HepG2 (cell line): ENCODE results near the gene TBCCD1. TPM values are rescaled to one million over a fixed set of nuclear protein-coding genes. Genes with fewer than 3 reads are reported as not detected.

ENCODE experiments used
- E2F5 ChIP-seq: sonication (generic); formaldehyde crosslinking; conservative IDR thresholded peaks from 2 replicates; pipeline ENCODE4 v1.4.0; 2020; ENCODE audit warnings: missing genetic modification reagents
- FOXA1 ChIP-seq, 2 experiments: fragments of 450-650 bp in 1 of 2; sonication (generic) in 1 of 2; formaldehyde crosslinking in 1 of 2; IDR thresholded peaks; 2 replicates each; pipeline versions ENCODE4 v1.4.0 to v1.6.1; 2016 to 2020; ENCODE audit warnings: missing genetic modification reagents in 1 of 2
- HNRNPUL1 ChIP-seq: fragments of 200-400 bp; formaldehyde crosslinking; IDR thresholded peaks from 2 replicates; pipeline ENCODE4 v1.6.1; 2017; ENCODE audit warnings: low read depth, mild to moderate bottlenecking, low read length, moderate library complexity
- NFAT5 ChIP-seq: sonication (generic); formaldehyde crosslinking; IDR thresholded peaks from 2 replicates; pipeline ENCODE4 v1.4.0; 2020; ENCODE audit warnings: missing genetic modification reagents
- PCBP1 ChIP-seq: fragments of 200-400 bp; formaldehyde crosslinking; IDR thresholded peaks from 2 replicates; pipeline ENCODE4 v1.6.1; 2017; ENCODE audit warnings: mild to moderate bottlenecking, low read depth, low read length, borderline replicate concordance
- PTBP1 ChIP-seq: fragments of 200-400 bp; formaldehyde crosslinking; IDR thresholded peaks from 2 replicates; pipeline ENCODE4 v1.6.1; 2018; ENCODE audit warnings: low read length, low read depth; ENCODE audit not compliant: poor library complexity, severe bottlenecking
- SMAD9 ChIP-seq: sonication (generic); formaldehyde crosslinking; IDR thresholded peaks from 2 replicates; pipeline ENCODE4 v1.5.1; 2020; ENCODE audit warnings: mild to moderate bottlenecking, missing genetic modification reagents
- SPEN ChIP-seq: sonication (generic); formaldehyde crosslinking; IDR thresholded peaks from 2 replicates; pipeline ENCODE4 v1.5.1; 2020; ENCODE audit warnings: low read depth, mild to moderate bottlenecking, missing genetic modification reagents
- WIZ ChIP-seq: sonication (generic); formaldehyde crosslinking; IDR thresholded peaks from 2 replicates; pipeline ENCODE4 v1.5.1; 2020; ENCODE audit warnings: mild to moderate bottlenecking, missing genetic modification reagents
- ZFP1 ChIP-seq: IDR thresholded peaks from 2 replicates; pipeline ENCODE4 v1.6.1; 2016
- ZIK1 ChIP-seq: sonication (generic); formaldehyde crosslinking; IDR thresholded peaks from 2 replicates; pipeline ENCODE4 v1.5.0; 2020; ENCODE audit warnings: mild to moderate bottlenecking, low read depth, missing genetic modification reagents, borderline replicate concordance
- ZKSCAN8 ChIP-seq: IDR thresholded peaks from 2 replicates; pipeline ENCODE4 v1.6.1; 2016; ENCODE audit warnings: borderline replicate concordance, missing genetic modification reagents, missing compliant biosample characterization
- ZNF160 ChIP-seq: sonication (generic); formaldehyde crosslinking; IDR thresholded peaks from 2 replicates; pipeline ENCODE4 v1.8.0; 2022; ENCODE audit warnings: mild to moderate bottlenecking, inconsistent platforms, missing genetic modification reagents
- ZNF234 ChIP-seq: sonication (generic); formaldehyde crosslinking; conservative IDR thresholded peaks from 2 replicates; pipeline ENCODE4 v1.5.1; 2020; ENCODE audit warnings: mild to moderate bottlenecking, missing genetic modification reagents
- ZNF34 ChIP-seq: sonication (generic); formaldehyde crosslinking; IDR thresholded peaks from 2 replicates; pipeline ENCODE4 v1.4.0; 2020; ENCODE audit warnings: mild to moderate bottlenecking, missing genetic modification reagents, borderline replicate concordance
- ZNF354B ChIP-seq: sonication (generic); formaldehyde crosslinking; IDR thresholded peaks from 2 replicates; pipeline ENCODE4 v1.8.0; 2022; ENCODE audit warnings: mild to moderate bottlenecking, missing genetic modification reagents
- ZNF432 ChIP-seq: sonication (generic); formaldehyde crosslinking; IDR thresholded peaks from 2 replicates; pipeline ENCODE4 v1.5.0; 2020; ENCODE audit warnings: missing genetic modification reagents, mild to moderate bottlenecking, borderline replicate concordance
- ZNF772 ChIP-seq: sonication (generic); formaldehyde crosslinking; IDR thresholded peaks from 2 replicates; pipeline ENCODE4 v1.5.0; 2020; ENCODE audit warnings: mild to moderate bottlenecking, missing genetic modification reagents
- ZSCAN21 ChIP-seq: sonication (generic); formaldehyde crosslinking; IDR thresholded peaks from 2 replicates; pipeline ENCODE4 v1.8.0; 2022; ENCODE audit warnings: mild to moderate bottlenecking, missing genetic modification reagents, moderate library complexity, borderline replicate concordance
- polyA plus RNA-seq, 8 experiments: library from polyadenylated mRNA; depleted of rRNA in 3 of 8; stranded (reverse) in 7 of 8; unstranded in 1 of 8; fragments of >200 nt; fragmentation: Illumina TruSeq in 4 of 8; extraction: Trizol in 4 of 8; gene quantifications; 2 replicates each; pipeline versions ENCODE4 v1.2.1 to v1.2.3, GENCODE V29; 2011 to 2016; ENCODE audit warnings: low read depth in 4 of 8, missing spikeins in 1 of 8, mixed read lengths in 1 of 8; ENCODE audit not compliant: insufficient read depth in 1 of 8
- total RNA-seq, 5 experiments: library from RNA; depleted of rRNA; stranded (reverse); fragments of >200 nt; fragmentation: Illumina TruSeq; extraction: Trizol; gene quantifications; 2 replicates each; pipeline ENCODE4 v1.2.3, GENCODE V29; 2016; ENCODE audit warnings: low read depth in 1 of 5
- TF ChIP-seq, protein P1 (sequence below): sonication (generic); formaldehyde crosslinking; IDR thresholded peaks from 2 replicates; pipeline ENCODE4 v1.4.0; 2020; ENCODE audit warnings: missing genetic modification reagents
- TF ChIP-seq, protein P2 (sequence below): sonication (generic); formaldehyde crosslinking; IDR thresholded peaks from 2 replicates; pipeline ENCODE4 v1.8.1; 2023; ENCODE audit warnings: missing genetic modification reagents, mild to moderate bottlenecking, borderline replicate concordance

TBCCD1 gene
- total and polyA plus RNA-seq, 2 of the 13 experiments (the other 11 are each of a cell fraction or from before 2014, with no cell fraction given): 13.6 to 16.2 TPM

- TF ChIP-seq SMAD9 (CRISPR knock-in tag): no peak
- TF ChIP-seq ZNF354B (CRISPR knock-in tag): 0 out of 2 replicates have a peak, but pooled peaks have one; percentile 81
- TF ChIP-seq, protein P1, sequence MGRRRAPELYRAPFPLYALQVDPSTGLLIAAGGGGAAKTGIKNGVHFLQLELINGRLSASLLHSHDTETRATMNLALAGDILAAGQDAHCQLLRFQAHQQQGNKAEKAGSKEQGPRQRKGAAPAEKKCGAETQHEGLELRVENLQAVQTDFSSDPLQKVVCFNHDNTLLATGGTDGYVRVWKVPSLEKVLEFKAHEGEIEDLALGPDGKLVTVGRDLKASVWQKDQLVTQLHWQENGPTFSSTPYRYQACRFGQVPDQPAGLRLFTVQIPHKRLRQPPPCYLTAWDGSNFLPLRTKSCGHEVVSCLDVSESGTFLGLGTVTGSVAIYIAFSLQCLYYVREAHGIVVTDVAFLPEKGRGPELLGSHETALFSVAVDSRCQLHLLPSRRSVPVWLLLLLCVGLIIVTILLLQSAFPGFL: no peak
- no peak for TF ChIP-seq E2F5
- TF ChIP-seq HNRNPUL1: no peak
- no peak; the same call in 1 of the 2 replicates for TF ChIP-seq ZIK1
- TF ChIP-seq PCBP1: no peak
- TF ChIP-seq PTBP1: no peak
- 0 out of 2 replicates have a peak, but pooled peaks have one; percentile 48 for TF ChIP-seq WIZ (CRISPR knock-in tag)
- no peak for TF ChIP-seq ZNF160 (CRISPR knock-in tag)
- TF ChIP-seq ZNF772 (CRISPR knock-in tag): no peak
- no peak for TF ChIP-seq ZSCAN21 (CRISPR knock-in tag)
- TF ChIP-seq SPEN (CRISPR knock-in tag): peak; percentile 86; the same call in 1 of the 2 replicates
- no peak for TF ChIP-seq ZNF234 (CRISPR knock-in tag)
- TF ChIP-seq ZNF432 (CRISPR knock-in tag): no peak
- no peak for TF ChIP-seq NFAT5 (CRISPR knock-in tag)
- no peak for TF ChIP-seq FOXA1 (IDR thresholded peaks at IDR 0.05)
- TF ChIP-seq FOXA1 (CRISPR knock-in tag; IDR thresholded peaks at IDR 0.05): no peak
- TF ChIP-seq, protein P2, sequence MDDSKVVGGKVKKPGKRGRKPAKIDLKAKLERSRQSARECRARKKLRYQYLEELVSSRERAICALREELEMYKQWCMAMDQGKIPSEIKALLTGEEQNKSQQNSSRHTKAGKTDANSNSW (CRISPR knock-in tag): no peak
- TF ChIP-seq ZNF34 (CRISPR knock-in tag): no peak
- peak; percentile 65 for TF ChIP-seq ZFP1 (CRISPR knock-in tag)
- peak; percentile 41; the same call in 1 of the 2 replicates for TF ChIP-seq ZKSCAN8 (CRISPR knock-in tag)
These were observed 32.1 kb upstream of the TBCCD1 start (continued) for GRCh38 chr3:186599142-186599784.
